H1 (cell line): ENCODE results near the gene VPS9D1. TPM values are rescaled to one million over a fixed set of nuclear protein-coding genes. Genes with fewer than 3 reads are reported as not detected.

ENCODE experiments used
- CTCF ChIA-PET: fragments of 300-600 bp; sonication (Branson Sonifier 250); formaldehyde crosslinking; loops from one replicate; lab custom pipeline; 2021; ENCODE audit not compliant: partially characterized antibody; lab: Charles Lee
- POLR2A ChIA-PET: fragments of 300-600 bp; sonication (Branson Sonifier 250); formaldehyde crosslinking; loops from one replicate; lab custom pipeline; 2021; ENCODE audit warnings: inconsistent platforms; ENCODE audit not compliant: partially characterized antibody; lab: Charles Lee
- DNase-seq, 2 experiments: peaks; one replicate each; pipeline versions ENCODE4 v3.0.0 to v3.0.0-alpha.2; 2010 to 2022; ENCODE audit warnings: low spot score in 2 of 2, low read depth in 1 of 2, mixed read lengths in 1 of 2
- FAIRE-seq: peaks from 2 replicates; lab custom pipeline; 2011; peaks lifted over from hg19 to GRCh38; lab: Jason Lieb, UNC
- H2AFZ ChIP-seq: 2 replicates; pipeline ENCODE4 v1.8.1; 2012; ENCODE audit warnings: low read length, inconsistent platforms
- H2AK5ac ChIP-seq: 2 replicates; pipeline ENCODE4 v1.6.1; 2013; ENCODE audit warnings: low read depth, low read length
- H2BK120ac ChIP-seq: replicated peaks from 2 replicates; pipeline ENCODE3; 2013; ENCODE audit warnings: low read depth, low read length, inconsistent platforms
- H2BK12ac ChIP-seq: 2 replicates; pipeline ENCODE4 v1.6.1; 2013; ENCODE audit warnings: low read depth, low read length
- H2BK15ac ChIP-seq: 2 replicates; pipeline ENCODE4 v1.6.1; 2013; ENCODE audit warnings: low read length
- H2BK20ac ChIP-seq: 2 replicates; pipeline ENCODE4 v1.6.1; 2013; ENCODE audit warnings: low read length
- H2BK5ac ChIP-seq: 2 replicates; pipeline ENCODE4 v1.6.1; 2013; ENCODE audit warnings: low read depth, low read length
- H3K14ac ChIP-seq: 2 replicates; pipeline ENCODE4 v1.6.1; 2013; ENCODE audit warnings: inconsistent platforms; ENCODE audit not compliant: insufficient read length
- H3K18ac ChIP-seq: 2 replicates; pipeline ENCODE4 v1.6.1; 2013; ENCODE audit warnings: low read length; ENCODE audit errors: extremely low read depth
- H3K23ac ChIP-seq: 2 replicates; pipeline ENCODE4 v1.6.1; 2013; ENCODE audit warnings: inconsistent platforms; ENCODE audit not compliant: insufficient read length
- H3K23me2 ChIP-seq: 2 replicates; pipeline ENCODE4 v1.6.1; 2013; ENCODE audit warnings: low read depth, low read length
- H3K27ac ChIP-seq: 2 replicates; pipeline ENCODE4 v1.6.1; 2011; ENCODE audit warnings: low read depth, low read length, inconsistent platforms
- H3K27me3 ChIP-seq, 4 experiments: replicated peaks in 1 of 4; 1 replicate in 1 of 4; 2 replicates in 3 of 4; pipeline versions ENCODE4 v1.6.1 to v1.8.1; 2011 to 2013; ENCODE audit warnings: low read length in 3 of 4, mild to moderate bottlenecking in 3 of 4, inconsistent platforms in 2 of 4, mixed read lengths in 2 of 4, moderate library complexity in 1 of 4; ENCODE audit not compliant: control insufficient read depth in 3 of 4, insufficient read depth in 3 of 4; ENCODE audit errors: extremely low read depth in 1 of 4
- H3K36me3 ChIP-seq, 4 experiments: 2 replicates each; pipeline versions ENCODE4 v1.6.1 to v1.8.1; 2011 to 2013; ENCODE audit warnings: mild to moderate bottlenecking in 4 of 4, low read length in 3 of 4, moderate library complexity in 2 of 4, control low read depth in 1 of 4, inconsistent platforms in 1 of 4; ENCODE audit not compliant: insufficient read depth in 4 of 4, control insufficient read depth in 2 of 4
- H3K4ac ChIP-seq: replicated peaks from 2 replicates; pipeline ENCODE3; 2013; ENCODE audit warnings: low read length, low read depth, mixed read lengths, inconsistent platforms; ENCODE audit not compliant: insufficient read length
- H3K4me1 ChIP-seq, 4 experiments: replicated peaks in 1 of 4; 1 replicate in 1 of 4; 2 replicates in 3 of 4; pipeline versions ENCODE4 v1.6.1 to v1.8.1; 2011 to 2013; ENCODE audit warnings: low read length in 3 of 4, inconsistent platforms in 2 of 4, mixed read lengths in 1 of 4; ENCODE audit not compliant: insufficient read depth in 4 of 4, control insufficient read depth in 3 of 4
- H3K4me2 ChIP-seq, 2 experiments: 2 replicates each; pipeline versions ENCODE4 v1.6.1 to v1.8.1; 2011 to 2013; ENCODE audit warnings: low read depth in 2 of 2, low read length in 2 of 2, control low read depth in 1 of 2, inconsistent platforms in 1 of 2, mild to moderate bottlenecking in 1 of 2; ENCODE audit not compliant: insufficient read depth in 1 of 2
- H3K4me3 ChIP-seq, 4 experiments: fragments of 200-600, 300-600 bp in 1 of 4; sonication (generic), shearing (Covaris generic), sonication (Bioruptor Twin) in 1 of 4; 2 replicates each; pipeline versions ENCODE4 v1.5.1 to v1.8.1; 2011 to 2016; ENCODE audit warnings: low read length in 4 of 4, low read depth in 3 of 4, control low read depth in 2 of 4, inconsistent platforms in 2 of 4, mild to moderate bottlenecking in 2 of 4, mixed read lengths in 1 of 4, moderate library complexity in 1 of 4; ENCODE audit not compliant: insufficient read depth in 2 of 4; ENCODE audit errors: extremely low read depth in 1 of 4
- H3K56ac ChIP-seq: replicated peaks from 2 replicates; pipeline ENCODE3; 2013; ENCODE audit warnings: low read depth, mild to moderate bottlenecking, mixed read lengths, low read length, inconsistent platforms; ENCODE audit not compliant: insufficient read length
- H3K79me1 ChIP-seq: 2 replicates; pipeline ENCODE4 v1.6.1; 2013; ENCODE audit warnings: low read depth, low read length, control low read depth
- H3K79me2 ChIP-seq, 2 experiments: 2 replicates each; pipeline versions ENCODE4 v1.6.1 to v1.8.1; 2012 to 2013; ENCODE audit warnings: low read length in 2 of 2, mild to moderate bottlenecking in 2 of 2, inconsistent platforms in 1 of 2; ENCODE audit not compliant: insufficient read depth in 2 of 2, control insufficient read depth in 1 of 2
- H3K9ac ChIP-seq, 4 experiments: replicated peaks in 1 of 4; 1 replicate in 1 of 4; 2 replicates in 3 of 4; pipeline versions ENCODE4 v1.6.1 to v1.8.1; 2011 to 2013; ENCODE audit warnings: low read depth in 3 of 4, low read length in 3 of 4, control low read depth in 2 of 4, mild to moderate bottlenecking in 2 of 4, moderate library complexity in 2 of 4, inconsistent platforms in 1 of 4; ENCODE audit errors: extremely low read depth in 1 of 4
- H3K9me3 ChIP-seq, 2 experiments: 2 replicates each; pipeline versions ENCODE4 v1.6.1 to v1.8.1; 2012 to 2013; ENCODE audit warnings: mild to moderate bottlenecking in 2 of 2, moderate library complexity in 2 of 2, control low read depth in 1 of 2, inconsistent platforms in 1 of 2, low read depth in 1 of 2, low read length in 1 of 2, mixed read lengths in 1 of 2; ENCODE audit not compliant: insufficient read depth in 2 of 2
- H4K20me1 ChIP-seq, 2 experiments: replicated peaks in 1 of 2; 2 replicates each; pipeline versions ENCODE3 to v1.8.1; 2011 to 2013; ENCODE audit warnings: inconsistent platforms in 2 of 2, low read length in 2 of 2, mild to moderate bottlenecking in 1 of 2; ENCODE audit not compliant: insufficient read depth in 2 of 2, control insufficient read depth in 1 of 2
- H4K5ac ChIP-seq: 2 replicates; pipeline ENCODE4 v1.6.1; 2013; ENCODE audit warnings: low read length, low read depth, mixed read lengths, inconsistent platforms; ENCODE audit not compliant: insufficient read length
- H4K8ac ChIP-seq: 2 replicates; pipeline ENCODE4 v1.8.0; 2013; ENCODE audit warnings: mild to moderate bottlenecking, moderate library complexity, low read length, inconsistent platforms; ENCODE audit not compliant: insufficient read depth; ENCODE audit errors: extremely low read depth
- H4K91ac ChIP-seq: replicated peaks from 2 replicates; pipeline ENCODE3; 2013; ENCODE audit warnings: low read length, mixed read lengths, inconsistent platforms; ENCODE audit not compliant: insufficient read length
- CBX5 ChIP-seq: fragments of 300-800, 300-1000 bp; sonication (generic); IDR thresholded peaks from 2 replicates; pipeline ENCODE4 v1.7.1; 2016; ENCODE audit warnings: antibody characterized with exemption, low read length, low read depth
- RFX5 ChIP-seq: IDR thresholded peaks from 2 replicates; pipeline ENCODE4 v1.6.1; 2011; ENCODE audit warnings: low read depth, low read length, improper control_type of control experiment, borderline replicate concordance
- TAF7 ChIP-seq: optimal IDR thresholded peaks from 2 replicates; pipeline ENCODE3; 2011; ENCODE audit warnings: low read depth, mild to moderate bottlenecking, inconsistent platforms, low read length, moderate library complexity, borderline replicate concordance
- YY1 ChIP-seq: IDR thresholded peaks from 2 replicates; pipeline ENCODE4 v1.6.1; 2011; ENCODE audit warnings: low read depth, mild to moderate bottlenecking, low read length
- WGBS, 2 experiments: shearing (Covaris generic) in 1 of 2; methylation state at CpG; one replicate each; pipeline versions ENCODE4 v1.1.6 to v1.1.7; 2013 to 2015; ENCODE audit warnings: low lambda C conversion rate in 2 of 2, mixed read lengths in 2 of 2, inconsistent platforms in 1 of 2, low coverage in 1 of 2, missing lambda C conversion rate in 1 of 2; ENCODE audit not compliant: insufficient replicate concordance in 2 of 2, insufficient coverage in 1 of 2, insufficient read length in 1 of 2; ENCODE audit errors: extremely low coverage in 1 of 2, missing lambda C conversion rate in 1 of 2; 5-methylcytosine and 5-hydroxymethylcytosine counted together
- polyA plus RNA-seq, 7 experiments: library from polyadenylated mRNA; depleted of rRNA in 3 of 7; stranded (reverse) in 5 of 7; unstranded in 2 of 7; fragments of >200 nt in 5 of 7; fragments of 200-250 nt in 2 of 7; gene quantifications; 1 replicate in 5 of 7; 2 replicates in 1 of 7; 4 replicates in 1 of 7; pipeline versions ENCODE4 v1.2.1 to v1.2.3, GENCODE V29; 2011 to 2013; ENCODE audit warnings: missing spikeins in 2 of 7, mixed read lengths in 2 of 7
- total RNA-seq: library from RNA; stranded (reverse); fragmentation: NEBNext Ultra II Directional; extraction: Animal tissue kit (Norgen Biotek cat#: 25700); gene quantifications from 2 replicates; pipeline ENCODE4 v1.2.1, GENCODE V29; 2021

Gene VPS9D1
- total and polyA plus RNA-seq, 2 of the 8 experiments (the other 6 are each of a cell fraction or from before 2014, with no cell fraction given) = 2.9 to 5.4 TPM

DNA sequence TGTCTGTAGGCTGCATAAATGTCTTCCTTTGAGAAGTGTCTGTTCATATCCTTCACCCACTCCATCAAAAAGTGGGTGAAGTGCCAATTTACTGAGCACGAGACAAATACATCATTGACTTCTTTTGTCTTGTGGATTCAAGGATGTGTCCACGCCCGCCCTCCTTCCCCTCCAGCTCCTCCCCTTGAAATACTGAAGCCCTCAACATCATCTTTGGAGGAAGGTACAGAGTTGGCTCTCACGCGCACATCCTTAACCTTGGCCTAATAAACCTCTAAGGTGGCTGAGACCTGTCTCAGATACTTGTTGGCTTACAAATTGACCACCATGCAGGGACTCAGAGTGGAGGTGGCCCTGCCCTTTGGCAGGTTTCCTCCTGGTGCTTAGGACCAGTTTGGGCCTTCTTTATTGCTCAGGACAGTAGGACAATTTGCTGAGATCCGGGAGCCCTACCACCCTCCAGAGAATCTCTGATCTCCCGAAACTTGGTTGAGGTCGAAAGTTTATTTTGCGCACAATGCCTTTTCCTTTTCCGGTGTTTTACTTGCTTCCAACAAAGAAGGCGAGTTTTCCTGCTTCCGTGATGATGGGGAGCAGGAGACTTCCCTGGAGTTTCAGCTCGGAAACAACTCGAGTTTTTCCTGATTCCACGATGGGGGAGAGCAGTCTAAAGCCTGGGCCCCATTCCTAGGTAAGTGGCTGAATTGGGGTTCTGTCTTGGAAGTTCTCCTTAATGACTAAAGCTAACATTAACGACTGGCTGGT is 48.3 kb downstream of the VPS9D1 start:
- no peak for FAIRE-seq
- no peak overlapping the region for H2BK20ac ChIP-seq

More for the DNA sequence above, 48.3 kb downstream of the VPS9D1 start:
- no peaks in the 10 kb centered on the region; a peak in 2 of 8 replicates for H3K36me3 ChIP-seq
- TF ChIP-seq RFX5 = no peak
- TF ChIP-seq TAF7 = no peak
- TF ChIP-seq CBX5 = no peak
- no peak for TF ChIP-seq YY1
- no peaks in the 10 kb centered on the region for H3K79me1 ChIP-seq
- no peak overlapping the region for H3K4me2 ChIP-seq
- no peak overlapping the region for H4K5ac ChIP-seq
- no peak overlapping the region for H3K14ac ChIP-seq
- H2AFZ ChIP-seq = no peak overlapping the region
- 90% methylated on average over 16 of the region's 16 CpGs; no CpG with 5 or more reads in 1 of the 2 experiments for WGBS, 2 experiments
- no peak overlapping the region for H3K56ac ChIP-seq
- H3K4me1 ChIP-seq = no peaks in the 10 kb centered on the region
- peaks cover 11 to 14% of the 10 kb centered on the region in 2 experiments; a peak in 2 of 4 replicates for H3K9me3 ChIP-seq
- no peak overlapping the region for H3K4me3 ChIP-seq
- CTCF ChIA-PET = interaction anchor here (0.6 to 1.7 kb wide), 2 partner anchors 57 to 901 kb away, joined by 3 to 5 read pairs; no protein-coding TSS in a partner anchor
- H2AK5ac ChIP-seq = no peak overlapping the region
- peaks cover 0 to 2% of the 10 kb centered on the region in 2 experiments for H4K20me1 ChIP-seq
- no peak overlapping the region for H3K4ac ChIP-seq
- no peak overlapping the region for H2BK15ac ChIP-seq
- no peak overlapping the region for H2BK12ac ChIP-seq
- H3K18ac ChIP-seq = no peak overlapping the region
- H3K23me2 ChIP-seq = no peaks in the 10 kb centered on the region
- H3K79me2 ChIP-seq = no peaks in the 10 kb centered on the region
- no peaks in the 10 kb centered on the region for H3K27me3 ChIP-seq
- no peak for DNase-seq
- H2BK120ac ChIP-seq = no peak overlapping the region
- no peak overlapping the region for H4K91ac ChIP-seq
- H4K8ac ChIP-seq = no peak overlapping the region
- H3K23ac ChIP-seq = no peak overlapping the region
- no peak overlapping the region for H3K27ac ChIP-seq
- POLR2A ChIA-PET = interaction anchor here (1.2 to 1.4 kb wide), 3 partner anchors 13 to 15 kb away, joined by 3 to 4 read pairs (median 3); partner anchors contain the start of genes CHMP1A and SPATA33
- no peak overlapping the region for H3K9ac ChIP-seq
- no peak overlapping the region for H2BK5ac ChIP-seq
